ENCODE results near the gene FREM1. TPM values are rescaled to one million over a fixed set of nuclear protein-coding genes. Genes with fewer than 3 reads are reported as not detected.

Gene FREM1
- total RNA-seq, 2 experiments from 2014 or later, result not detected

DNA sequence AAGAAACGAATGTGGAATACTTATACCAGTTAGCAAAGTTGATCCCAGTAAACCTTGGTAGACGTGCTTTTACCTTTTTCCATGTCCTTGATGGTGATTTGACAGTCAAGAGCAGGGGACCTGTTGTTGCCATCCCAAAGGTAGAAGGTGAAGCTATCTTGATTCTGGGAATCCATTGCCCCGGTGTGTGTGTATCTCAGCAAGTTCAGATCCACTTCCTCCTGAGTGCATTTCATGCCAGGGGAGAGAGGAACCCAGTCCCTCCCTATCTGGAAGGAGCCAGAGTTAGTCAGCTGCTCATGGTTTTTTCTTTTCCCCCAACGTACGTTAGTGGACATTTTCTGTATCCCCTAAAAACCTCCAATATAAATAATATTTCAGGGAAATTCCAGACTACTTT is 121.4 kb downstream of the FREM1 start:
- POLR2A ChIA-PET, result interaction anchor here (0.6 kb wide), 1 partner anchor 524 kb away, joined by 3 read pairs; no protein-coding TSS in a partner anchor
- no peak for DNase-seq (ENCODE audit: low spot score)
- H4K20me1 ChIP-seq (ENCODE audit: insufficient read depth, low read length), result no peaks in the 10 kb centered on the region
- CTCF ChIA-PET (ENCODE audit: unreplicated experiment), result no interaction called here
- H3K4me3 ChIP-seq (ENCODE audit: low read depth, low read length, poor library complexity, severe bottlenecking), result no peak overlapping the region
- H3K4me2 ChIP-seq (ENCODE audit: low read length), result no peak overlapping the region
- no peak overlapping the region for H3K27ac ChIP-seq (ENCODE audit: low read depth, low read length, poor library complexity, severe bottlenecking)
- H3K79me2 ChIP-seq (ENCODE audit: insufficient read depth, low read depth, low read length), result no peaks in the 10 kb centered on the region
- intact Hi-C loops (cut with micrococcal nuclease; ENCODE audit: unreplicated experiment), result no loop called here
- no peaks in the 10 kb centered on the region for H3K4me1 ChIP-seq (ENCODE audit: insufficient read depth, low read length, poor library complexity, severe bottlenecking)
- TF ChIP-seq CTCF (conservative IDR thresholded peaks at IDR 0.05; ENCODE audit: low read length) (no peak), EZH2phosphoT487 (IDR thresholded peaks at IDR 0.05; ENCODE audit: borderline replicate concordance, low read depth, low read length) (no peak)
- no peak overlapping the region for H2AFZ ChIP-seq (ENCODE audit: low read length)
- no peaks in the 10 kb centered on the region for H3K9me3 ChIP-seq (ENCODE audit: low read length)
- H3K9me2 ChIP-seq (ENCODE audit: insufficient read depth, low read length), result no peaks in the 10 kb centered on the region
- no peaks in the 10 kb centered on the region for H3K36me3 ChIP-seq (ENCODE audit: insufficient read depth, low read length)
- BruUV-seq (replicated peaks), result no TSS peak

DNA sequence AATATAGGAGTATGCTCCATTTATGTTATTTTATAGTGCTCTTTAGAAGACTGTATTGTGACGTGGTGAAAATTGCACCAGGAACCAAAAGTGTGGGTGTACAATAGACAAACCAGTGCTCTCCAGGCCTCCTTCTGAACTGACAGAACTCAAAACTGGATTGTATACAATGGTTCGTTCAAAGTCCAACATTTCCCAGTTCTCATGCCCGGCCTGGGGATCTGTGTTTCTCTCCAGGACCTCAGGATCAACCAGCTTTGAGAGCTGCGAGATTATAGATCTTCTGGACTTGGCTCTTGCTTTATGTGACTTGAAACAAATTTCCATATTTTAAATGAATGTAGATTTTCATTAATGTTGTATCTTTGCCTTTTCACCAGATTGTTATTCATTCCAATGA is 126.9 kb downstream of the FREM1 start:
- H4K20me1 ChIP-seq (ENCODE audit: insufficient read depth, low read length), result no peaks in the 10 kb centered on the region
- no peaks in the 10 kb centered on the region for H3K36me3 ChIP-seq (ENCODE audit: insufficient read depth, low read length)
- DNase-seq (ENCODE audit: low spot score), result no peak
- H3K9me3 ChIP-seq (ENCODE audit: low read length), result no peaks in the 10 kb centered on the region
- H3K9me2 ChIP-seq (ENCODE audit: insufficient read depth, low read length), result no peaks in the 10 kb centered on the region
- ChIA-PET POLR2A (no interaction called here), CTCF (ENCODE audit: unreplicated experiment) (no interaction called here)
- no peak overlapping the region for H3K4me3 ChIP-seq (ENCODE audit: low read depth, low read length, poor library complexity, severe bottlenecking)
- TF ChIP-seq CTCF (conservative IDR thresholded peaks at IDR 0.05; ENCODE audit: low read length) (no peak), EZH2phosphoT487 (IDR thresholded peaks at IDR 0.05; ENCODE audit: borderline replicate concordance, low read depth, low read length) (no peak)
- H3K4me2 ChIP-seq (ENCODE audit: low read length), result no peak overlapping the region
- no peak overlapping the region for H3K27ac ChIP-seq (ENCODE audit: low read depth, low read length, poor library complexity, severe bottlenecking)
- intact Hi-C loops (cut with micrococcal nuclease; ENCODE audit: unreplicated experiment), result no loop called here
- BruUV-seq (replicated peaks), result no TSS peak
- no peaks in the 10 kb centered on the region for H3K79me2 ChIP-seq (ENCODE audit: insufficient read depth, low read depth, low read length)
- no peak overlapping the region for H2AFZ ChIP-seq (ENCODE audit: low read length)
- no peaks in the 10 kb centered on the region for H3K4me1 ChIP-seq (ENCODE audit: insufficient read depth, low read length, poor library complexity, severe bottlenecking)

DNA sequence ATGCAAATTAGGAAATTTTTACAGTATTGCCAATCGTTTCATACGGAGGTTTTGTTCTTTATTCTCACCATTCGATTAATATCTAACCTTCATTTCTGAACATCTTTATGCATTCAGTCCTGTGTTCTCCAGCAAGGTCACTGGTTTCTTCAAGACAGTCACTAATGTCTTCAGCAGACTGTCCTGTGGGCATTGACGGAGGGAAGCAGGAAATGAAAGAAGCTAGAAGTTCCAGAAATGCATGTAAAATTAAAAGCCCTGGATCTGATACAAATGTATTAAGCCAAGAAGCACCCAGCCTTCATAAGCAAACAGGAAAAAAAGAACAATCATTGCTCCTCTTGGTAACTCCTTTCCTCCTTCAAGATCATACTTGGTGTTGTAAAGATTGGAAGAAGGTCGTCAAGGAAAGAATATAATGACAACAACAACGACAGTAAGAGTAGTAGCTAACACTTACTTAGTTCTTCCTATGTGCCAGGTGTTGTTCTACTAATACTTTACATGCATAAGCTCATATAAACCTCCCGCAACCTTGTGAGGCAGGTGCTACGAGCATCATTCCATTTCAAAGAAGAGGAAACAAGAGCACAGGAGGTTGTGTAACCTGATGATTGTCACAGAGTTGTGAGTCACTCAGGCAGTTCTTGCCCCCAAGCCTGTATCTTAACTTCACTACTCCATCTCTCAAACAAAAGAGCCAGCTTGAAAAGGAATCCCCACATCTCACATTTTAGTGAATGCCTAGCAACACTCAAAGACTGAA is 127.8 kb downstream of the FREM1 start:
- POLR2A ChIA-PET, result interaction anchor here (0.6 kb wide), 2 partner anchors 15 to 567 kb away, joined by 3 read pairs; no protein-coding TSS in a partner anchor
- intact Hi-C loops (cut with micrococcal nuclease; ENCODE audit: unreplicated experiment), result no loop called here
- Histone ChIP-seq H3K36me3 (ENCODE audit: insufficient read depth, low read length) (no peaks in the 10 kb centered on the region), H3K9me2 (ENCODE audit: insufficient read depth, low read length) (no peaks in the 10 kb centered on the region), H3K9me3 (ENCODE audit: low read length) (no peaks in the 10 kb centered on the region), H3K4me2 (ENCODE audit: low read length) (no peak overlapping the region), H2AFZ (ENCODE audit: low read length) (no peak overlapping the region), H3K4me1 (ENCODE audit: insufficient read depth, low read length, poor library complexity, severe bottlenecking) (no peaks in the 10 kb centered on the region), H4K20me1 (ENCODE audit: insufficient read depth, low read length) (no peaks in the 10 kb centered on the region), H3K27ac (ENCODE audit: low read depth, low read length, poor library complexity, severe bottlenecking) (no peak overlapping the region), H3K79me2 (ENCODE audit: insufficient read depth, low read depth, low read length) (no peaks in the 10 kb centered on the region), H3K4me3 (ENCODE audit: low read depth, low read length, poor library complexity, severe bottlenecking) (no peak overlapping the region)
- TF ChIP-seq EZH2phosphoT487 (IDR thresholded peaks at IDR 0.05; ENCODE audit: borderline replicate concordance, low read depth, low read length) (no peak), CTCF (conservative IDR thresholded peaks at IDR 0.05; ENCODE audit: low read length) (no peak)
- no peak for DNase-seq (ENCODE audit: low spot score)
- no TSS peak for BruUV-seq (replicated peaks)
- CTCF ChIA-PET (ENCODE audit: unreplicated experiment), result no interaction called here

Data from OCI-LY7 (cell line).